HG03064 (cell line): Measurements from ENCODE around the gene HAS3.
"Not testable (repeated sequence)": the region's sequence is repeated elsewhere in the genome, so short reads cannot be mapped to it uniquely, and the experiment has no call there.

ENCODE experiments used
- ATAC-seq: cut with Tn5 transposase; IDR thresholded peaks from one replicate; pipeline ENCODE4 v1.9.1; 2021; ENCODE audit warnings: low read depth; ENCODE audit not compliant: unreplicated experiment

HAS3 gene, protein sequence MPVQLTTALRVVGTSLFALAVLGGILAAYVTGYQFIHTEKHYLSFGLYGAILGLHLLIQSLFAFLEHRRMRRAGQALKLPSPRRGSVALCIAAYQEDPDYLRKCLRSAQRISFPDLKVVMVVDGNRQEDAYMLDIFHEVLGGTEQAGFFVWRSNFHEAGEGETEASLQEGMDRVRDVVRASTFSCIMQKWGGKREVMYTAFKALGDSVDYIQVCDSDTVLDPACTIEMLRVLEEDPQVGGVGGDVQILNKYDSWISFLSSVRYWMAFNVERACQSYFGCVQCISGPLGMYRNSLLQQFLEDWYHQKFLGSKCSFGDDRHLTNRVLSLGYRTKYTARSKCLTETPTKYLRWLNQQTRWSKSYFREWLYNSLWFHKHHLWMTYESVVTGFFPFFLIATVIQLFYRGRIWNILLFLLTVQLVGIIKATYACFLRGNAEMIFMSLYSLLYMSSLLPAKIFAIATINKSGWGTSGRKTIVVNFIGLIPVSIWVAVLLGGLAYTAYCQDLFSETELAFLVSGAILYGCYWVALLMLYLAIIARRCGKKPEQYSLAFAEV

DNA sequence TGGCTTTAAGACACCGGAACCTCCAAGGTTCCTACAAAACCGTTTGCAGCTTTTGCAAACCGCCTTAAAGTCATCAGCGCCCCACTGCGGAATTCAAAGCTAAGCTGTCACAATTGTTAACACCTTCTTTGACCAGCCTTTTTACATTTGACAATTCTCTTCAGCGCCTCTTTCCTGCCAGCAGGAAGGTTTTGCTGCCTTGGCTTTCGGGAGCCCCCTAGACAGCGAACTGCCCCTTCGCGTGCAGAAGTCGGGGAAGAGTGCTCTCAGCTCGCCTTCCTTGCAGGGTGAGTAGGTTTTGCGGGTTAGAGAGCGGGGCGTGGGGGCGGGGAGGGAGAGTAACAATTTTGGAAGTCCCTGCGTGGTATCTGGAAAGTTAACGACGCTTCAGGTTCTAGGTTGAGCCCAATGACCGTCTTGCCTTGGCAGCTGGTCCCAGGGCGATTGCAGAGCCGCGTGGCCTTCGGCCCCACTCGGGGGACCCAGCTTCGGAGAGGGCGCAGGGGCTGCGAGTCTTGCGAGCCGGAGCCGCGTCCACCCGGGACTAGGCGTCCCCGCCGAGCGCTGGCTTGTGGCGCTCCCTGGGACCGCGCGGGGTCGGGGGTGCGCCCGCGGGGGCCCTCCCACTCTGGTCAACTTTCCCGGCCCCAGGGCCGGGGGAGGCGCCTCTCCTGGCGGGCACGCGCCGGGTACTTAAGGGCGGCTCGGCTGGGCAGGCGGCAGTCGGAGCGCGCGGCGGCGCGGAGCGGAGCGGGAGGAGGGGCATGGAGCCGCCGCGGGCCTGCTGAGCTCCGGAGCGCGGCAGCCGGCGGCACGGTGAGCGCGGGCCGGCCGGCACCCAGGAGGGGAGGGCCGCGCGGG lies at the start of gene HAS3:
HAS3 (plus strand) TSS at position 153 of the 861 bp plus-strand sequence. CDS start 3,743 bp downstream, outside the sequence.
- ATAC-seq = no peak

DNA sequence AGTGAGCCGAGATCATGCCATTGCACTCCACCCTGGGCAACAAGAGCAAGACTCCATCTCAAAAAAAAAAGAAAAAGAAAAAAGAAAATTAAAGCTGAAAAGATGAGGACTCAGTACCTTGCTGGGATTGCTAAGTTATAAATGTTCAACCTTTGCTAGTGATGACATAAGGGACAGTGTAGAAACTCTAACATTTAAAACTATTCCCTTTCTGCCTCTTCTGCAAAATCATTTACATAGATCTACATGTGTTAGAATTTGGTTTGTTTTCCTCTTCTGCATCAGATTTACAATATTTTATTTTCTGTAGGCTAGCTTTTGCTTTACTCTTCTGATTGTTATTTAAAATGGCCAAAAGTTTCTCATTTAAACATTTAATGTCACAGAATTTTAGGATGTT lies 49.5 kb upstream of the HAS3 start:
- ATAC-seq = no peak

DNA sequence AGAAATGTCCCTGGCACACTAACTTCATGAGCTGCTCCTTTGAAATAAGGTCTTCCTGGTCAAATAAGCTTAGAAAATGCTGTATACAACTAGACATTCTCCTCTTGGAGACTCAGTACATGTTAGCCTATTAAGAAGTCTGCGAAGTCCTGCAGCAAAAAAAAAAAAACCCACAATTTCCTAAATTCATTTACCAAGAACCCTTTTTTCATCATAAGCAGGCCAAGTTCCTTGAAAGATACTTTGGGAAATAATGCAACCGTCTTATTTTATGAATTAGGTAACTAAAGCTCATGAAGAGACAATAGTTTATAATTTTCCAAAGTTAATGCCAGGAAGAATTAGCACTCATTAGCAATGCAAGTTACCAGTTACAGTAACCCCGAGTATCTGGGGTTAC lies 49.0 kb upstream of the HAS3 start:
- ATAC-seq = no peak

DNA sequence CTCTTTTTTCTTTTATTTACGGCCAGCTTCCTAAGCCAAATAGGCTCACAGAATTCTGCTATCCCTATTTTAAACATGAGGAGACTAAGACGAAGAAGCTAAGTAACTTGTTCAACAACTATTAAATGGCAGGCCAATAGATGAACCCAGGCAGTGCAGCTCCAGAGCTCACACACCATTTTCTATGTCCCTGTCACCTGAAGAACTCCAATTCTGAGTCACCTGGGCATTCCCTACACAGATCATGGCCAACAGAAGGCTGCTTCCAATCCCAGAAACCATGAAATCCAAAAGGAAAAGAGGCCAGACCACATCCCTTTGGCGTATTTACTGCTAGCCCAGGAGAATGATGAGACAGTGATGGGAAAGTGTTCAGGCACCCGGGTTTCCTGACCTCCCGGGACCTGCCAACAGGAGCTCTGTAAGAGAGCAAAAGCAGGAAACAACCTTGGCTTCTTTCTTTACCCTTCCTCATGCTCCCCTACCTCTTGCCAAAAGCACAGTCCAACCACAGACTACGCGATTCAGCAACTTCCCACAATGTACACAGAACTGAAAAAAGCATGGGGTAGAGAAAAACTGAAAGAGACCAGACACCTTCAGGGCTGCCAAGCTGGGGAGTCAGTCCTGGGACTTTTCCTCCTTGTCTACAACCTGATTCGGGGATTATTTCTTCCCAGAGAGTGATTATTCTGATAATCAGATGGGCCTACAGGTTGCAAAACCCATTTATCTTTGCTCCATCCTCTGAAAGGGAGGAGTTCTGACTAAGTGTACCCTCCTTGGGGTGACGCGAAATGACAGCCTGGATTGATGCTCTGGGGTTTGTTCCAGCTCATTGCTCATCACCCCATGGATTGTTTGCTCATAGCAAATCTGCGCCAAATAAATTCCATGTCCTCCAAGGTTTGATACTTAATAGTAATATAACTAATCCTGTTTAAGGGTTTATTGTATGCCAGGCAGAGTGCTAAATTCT lies 47.8 kb upstream of the HAS3 start:
- ATAC-seq = no peak

DNA sequence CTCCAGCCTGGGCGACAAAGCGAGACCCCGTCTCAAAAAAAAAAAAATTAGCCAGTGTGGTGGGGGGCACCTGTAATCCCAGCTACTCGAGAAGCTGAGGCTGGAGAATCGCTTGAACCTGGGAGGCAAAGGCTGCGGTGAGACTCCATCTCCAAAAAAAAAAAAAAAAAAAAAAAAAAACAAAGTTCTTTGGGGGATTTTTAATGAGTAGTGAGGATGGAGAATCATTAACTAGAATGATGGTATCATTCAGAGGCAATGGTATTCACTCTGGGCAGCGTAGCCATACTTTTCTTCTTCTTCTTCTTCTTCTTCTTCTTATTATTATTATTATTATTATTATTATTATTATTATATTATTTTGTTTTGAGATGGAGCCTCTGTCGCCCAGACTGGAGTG lies 42.0 kb upstream of the HAS3 start:
- ATAC-seq = not testable (repeated sequence)

DNA sequence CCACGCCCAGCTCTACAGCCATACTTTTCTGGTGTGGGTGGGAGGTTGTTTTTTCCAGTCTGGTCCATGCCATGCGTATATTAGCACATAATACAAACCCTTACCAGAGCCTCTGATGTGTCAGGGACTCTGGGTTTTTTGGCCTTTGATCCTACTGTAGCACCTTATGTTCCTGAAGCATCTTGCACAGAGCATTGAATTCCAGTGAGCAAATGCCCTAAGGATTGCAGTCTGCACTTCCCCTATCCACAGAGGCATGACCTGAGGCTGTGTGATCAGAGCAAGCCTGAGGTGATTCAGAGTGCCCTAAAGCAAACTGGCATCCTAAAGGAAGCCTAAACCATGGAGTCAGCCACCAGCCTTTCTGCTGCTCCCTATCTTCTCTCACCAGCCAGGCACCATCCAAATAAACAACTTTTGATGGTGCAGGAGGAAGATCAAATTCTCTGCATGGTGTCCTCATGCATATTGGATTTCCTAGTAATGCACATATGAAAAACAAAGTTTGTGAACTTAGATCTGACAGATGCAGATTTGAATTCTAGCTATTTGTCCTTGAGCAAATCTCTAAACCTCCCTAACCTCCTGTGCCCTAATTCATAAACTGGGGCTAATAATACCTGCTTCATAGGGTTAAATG lies 41.2 kb upstream of the HAS3 start:
- no peak for ATAC-seq

DNA sequence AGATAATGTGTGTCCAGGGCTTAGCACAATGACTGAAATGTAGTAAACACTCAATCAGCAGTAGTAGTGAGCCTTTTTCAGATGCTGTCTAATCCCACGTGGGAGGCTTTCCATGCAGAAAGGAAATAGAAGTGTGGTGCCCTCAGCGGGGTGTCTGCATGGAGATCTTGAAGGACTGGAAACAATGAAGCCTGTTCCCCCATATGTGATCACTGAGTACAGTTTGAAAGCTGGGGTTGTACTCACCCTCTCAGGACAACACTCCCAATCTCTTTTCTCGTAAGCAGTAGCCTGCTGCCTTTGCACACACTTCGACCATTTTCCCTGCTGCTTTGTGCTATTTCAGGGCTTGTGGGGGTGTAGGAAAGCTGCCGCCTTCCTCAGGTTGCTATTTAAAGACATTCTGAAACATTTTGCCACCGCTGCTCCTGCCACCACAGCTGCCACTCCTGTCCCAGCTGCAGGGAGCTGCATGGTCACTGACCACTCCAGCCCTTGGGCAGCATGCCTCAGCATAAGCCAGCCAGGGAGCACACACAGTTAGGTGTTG lies 40.6 kb upstream of the HAS3 start:
- no peak for ATAC-seq

DNA sequence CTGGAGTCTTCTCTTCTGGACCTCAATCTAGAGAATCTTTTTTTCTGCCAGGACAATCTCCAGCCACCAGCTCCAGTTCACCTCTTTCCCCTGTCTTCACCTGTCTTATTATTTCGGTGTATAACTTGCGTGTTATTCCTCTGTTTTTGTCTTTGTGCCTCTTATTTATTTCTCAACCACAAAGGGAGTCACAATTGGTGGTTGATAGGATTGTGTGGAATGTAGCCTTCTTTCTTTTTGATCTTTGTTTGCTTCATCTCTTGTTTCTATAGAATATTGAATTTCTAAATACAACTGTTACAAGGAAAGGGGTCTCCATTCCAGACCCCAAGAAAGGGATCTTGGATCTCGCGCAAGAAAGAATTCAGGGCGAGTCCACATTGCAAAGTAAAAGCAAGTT lies 35.9 kb upstream of the HAS3 start:
- no peak for ATAC-seq

DNA sequence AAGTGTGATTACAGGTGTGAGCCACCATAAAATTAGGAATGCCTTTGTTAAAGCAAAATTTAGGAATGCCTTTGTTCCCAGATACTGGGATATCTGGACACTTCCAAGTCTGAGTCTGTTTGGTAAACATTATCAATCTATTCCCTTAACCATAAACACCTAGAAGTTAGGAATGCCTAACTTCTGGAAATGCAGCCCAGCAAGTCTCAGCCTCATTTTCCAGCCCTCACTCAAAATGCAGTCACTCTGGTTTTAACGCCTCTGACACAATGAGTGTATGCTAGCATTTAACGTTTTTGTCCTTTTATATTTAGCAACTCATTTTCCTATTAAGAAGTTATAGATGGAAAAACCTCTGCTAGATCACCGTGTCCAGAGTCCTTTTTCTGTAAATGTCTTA lies 34.4 kb upstream of the HAS3 start:
- no peak for ATAC-seq

DNA sequence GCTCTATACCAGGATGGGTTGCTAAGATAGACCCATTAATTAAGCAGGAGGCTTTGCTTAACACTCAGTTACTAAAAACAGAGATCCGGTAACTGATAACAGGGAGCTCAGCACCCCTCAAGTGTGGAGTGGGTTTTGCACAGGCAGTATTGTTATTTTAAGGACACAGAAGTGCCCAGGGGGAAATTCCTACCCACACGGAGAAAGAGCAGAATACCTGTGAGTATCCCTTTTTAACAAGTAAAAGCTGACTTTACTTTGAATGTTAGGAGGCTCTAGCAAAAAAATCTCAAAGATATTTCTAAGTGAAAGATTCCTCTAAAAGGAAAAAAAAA lies 32.8 kb upstream of the HAS3 start:
- ATAC-seq = no peak

DNA sequence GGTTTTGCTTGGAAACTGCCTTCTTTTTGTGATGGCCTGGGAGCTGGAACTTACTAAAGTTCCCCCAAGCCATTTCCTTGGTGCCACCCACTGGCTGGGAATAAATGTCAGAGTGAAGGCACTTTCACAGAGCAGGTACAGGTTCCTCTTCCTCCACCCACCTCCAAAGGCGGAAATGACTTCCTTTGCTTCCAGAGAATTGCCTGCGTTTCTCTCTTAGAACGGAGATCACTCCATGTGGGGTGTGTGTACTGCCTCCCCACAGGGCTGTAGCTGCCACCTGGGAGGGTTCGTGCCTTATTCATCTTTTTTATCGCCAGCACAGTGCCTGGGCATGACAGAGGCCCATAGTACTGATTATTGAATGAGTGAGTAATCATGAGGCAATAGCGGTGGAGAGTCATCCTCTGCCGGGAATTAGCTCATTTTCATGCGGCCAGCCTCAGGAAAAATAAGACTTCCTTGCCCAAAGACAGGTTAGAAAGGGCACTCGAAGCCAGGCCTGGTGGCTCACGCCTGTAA lies 32.2 kb upstream of the HAS3 start:
- no peak for ATAC-seq

DNA sequence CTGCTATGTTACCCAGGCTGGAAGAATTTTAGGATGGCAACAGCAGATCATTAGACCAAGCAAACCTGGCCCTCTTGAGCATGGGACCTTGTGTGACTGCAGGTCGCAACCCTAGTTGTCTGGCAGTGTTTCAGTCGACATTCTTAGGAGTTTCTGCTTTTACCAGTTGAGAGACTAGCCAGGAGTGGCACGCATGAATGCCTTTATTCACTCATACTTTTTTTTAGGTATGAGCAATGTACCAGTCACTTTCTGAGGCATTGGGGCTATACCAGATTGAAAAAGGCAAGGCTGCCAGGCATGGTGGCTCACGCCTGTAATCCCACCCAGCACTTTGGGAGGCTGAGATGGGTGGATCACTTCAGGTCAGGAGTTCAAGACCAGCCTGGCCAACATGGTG lies 28.2 kb upstream of the HAS3 start:
- no peak for ATAC-seq

DNA sequence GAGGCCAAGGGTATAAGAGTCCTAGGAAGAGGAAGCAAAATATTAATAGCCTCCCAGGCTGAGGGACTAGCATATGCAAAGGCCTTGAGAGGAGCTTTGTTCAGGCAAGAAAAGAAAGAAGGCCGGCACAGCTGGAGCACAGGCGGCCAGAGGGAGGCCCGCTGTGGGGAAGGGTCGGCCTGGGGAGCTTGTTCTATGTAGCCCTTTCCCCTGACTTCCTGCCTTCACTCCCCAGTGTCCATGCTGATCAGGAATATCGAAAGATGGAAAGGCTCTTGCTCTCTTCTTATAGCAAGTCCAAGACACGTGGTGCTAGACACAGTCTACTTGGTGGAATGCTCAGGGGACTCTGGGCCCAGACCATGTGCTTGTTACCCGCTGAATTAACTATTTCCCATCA lies 27.4 kb upstream of the HAS3 start:
- ATAC-seq = no peak

DNA sequence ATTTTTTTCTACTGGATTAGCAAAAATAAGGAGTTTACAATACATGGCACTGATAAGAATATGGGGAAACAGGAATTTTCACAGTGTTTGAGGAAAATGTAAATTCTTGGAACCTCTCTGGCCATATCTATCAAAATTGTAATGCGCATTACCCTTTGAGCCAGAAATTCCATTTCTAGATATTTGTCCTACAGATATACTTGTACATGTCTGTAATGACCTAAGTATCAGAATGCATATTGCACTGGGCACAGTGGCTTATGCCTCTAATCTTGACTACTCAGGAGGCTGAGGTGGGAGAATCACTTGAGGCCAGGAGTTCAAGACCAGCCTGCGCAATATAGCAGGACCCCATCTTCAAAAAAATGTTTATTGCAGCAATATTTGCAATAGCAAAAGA lies 25.8 kb upstream of the HAS3 start:
- no peak for ATAC-seq

DNA sequence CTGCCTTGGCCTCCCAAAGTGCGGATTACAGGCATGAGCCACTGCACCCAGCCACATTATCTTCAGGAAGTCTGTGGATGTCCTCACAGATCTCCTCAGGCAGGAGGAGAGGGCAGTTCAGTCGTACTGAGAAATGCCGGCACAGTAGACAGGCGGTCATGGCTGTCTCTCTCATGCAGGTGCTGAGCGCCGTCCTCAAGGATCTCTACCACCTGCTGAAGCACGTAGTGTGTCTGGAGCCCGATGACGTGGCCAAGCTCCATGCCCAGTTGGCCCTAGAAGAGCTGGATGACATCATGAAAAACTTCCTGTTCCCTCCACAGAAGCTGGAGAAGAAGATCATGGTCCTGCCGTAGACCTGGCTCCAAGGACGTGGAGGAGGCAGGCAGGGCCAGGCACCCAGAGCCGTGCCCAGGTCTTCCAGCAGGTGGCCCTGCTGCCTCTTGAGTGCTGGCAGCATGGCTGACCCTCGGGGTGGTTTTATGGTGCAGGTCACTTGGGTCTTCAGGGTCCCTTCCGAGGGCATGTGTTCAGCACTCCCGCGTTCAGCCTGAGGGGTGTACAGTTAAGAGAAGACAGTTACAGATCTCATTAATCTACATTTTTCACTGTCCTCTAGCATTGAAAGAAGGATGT lies 22.0 kb upstream of the HAS3 start:
- no peak for ATAC-seq

DNA sequence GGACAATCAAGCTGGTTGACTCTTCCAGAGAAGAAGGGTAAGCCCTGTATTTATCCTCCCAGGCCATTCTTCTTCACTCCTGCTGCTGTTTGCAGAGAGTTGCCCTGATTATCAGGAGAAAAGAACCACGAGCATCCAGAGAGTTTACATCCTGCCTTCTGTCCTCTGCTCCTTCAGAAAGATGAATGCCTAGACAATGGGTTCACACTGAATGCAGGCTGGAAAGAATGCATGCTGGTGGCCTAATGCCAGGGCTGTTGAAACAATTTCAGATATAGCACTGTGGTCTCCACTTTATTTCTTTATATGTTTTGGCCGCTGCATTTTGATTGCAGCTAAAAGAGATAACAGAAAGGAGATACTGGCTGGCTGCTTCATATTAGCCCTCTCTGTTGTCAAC lies 21.2 kb upstream of the HAS3 start:
- no peak for ATAC-seq

DNA sequence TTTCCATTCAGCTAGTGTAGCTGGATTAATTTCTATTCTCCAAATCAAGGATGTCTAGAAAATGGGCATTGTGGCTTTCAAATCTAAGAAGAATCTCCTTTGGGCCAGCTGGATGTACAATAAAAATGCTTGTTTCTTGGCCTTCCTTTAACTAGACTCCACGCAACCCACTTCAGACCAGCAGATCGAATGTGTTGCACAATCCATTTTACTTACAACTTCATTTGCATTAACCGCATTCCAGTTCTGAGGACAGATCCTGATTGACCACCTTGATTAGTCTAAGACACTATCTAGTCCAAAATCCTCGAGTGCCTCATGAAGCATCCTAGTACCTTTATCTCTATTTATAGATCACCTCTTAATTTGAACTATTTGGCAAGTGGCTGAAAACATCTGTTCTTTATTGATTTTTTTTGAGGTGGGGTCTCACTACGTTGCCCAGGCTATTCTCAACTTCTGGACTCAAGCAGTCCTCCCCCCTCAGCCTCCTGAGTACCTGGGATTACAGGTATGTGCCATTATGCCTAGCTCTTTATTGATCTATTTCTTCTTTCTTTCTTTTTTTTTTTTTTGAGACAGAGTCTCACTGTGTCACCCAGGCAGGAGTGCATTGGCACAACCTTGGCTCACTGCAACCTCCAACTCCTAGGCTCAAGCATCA lies 20.3 kb upstream of the HAS3 start:
- ATAC-seq = no peak

DNA sequence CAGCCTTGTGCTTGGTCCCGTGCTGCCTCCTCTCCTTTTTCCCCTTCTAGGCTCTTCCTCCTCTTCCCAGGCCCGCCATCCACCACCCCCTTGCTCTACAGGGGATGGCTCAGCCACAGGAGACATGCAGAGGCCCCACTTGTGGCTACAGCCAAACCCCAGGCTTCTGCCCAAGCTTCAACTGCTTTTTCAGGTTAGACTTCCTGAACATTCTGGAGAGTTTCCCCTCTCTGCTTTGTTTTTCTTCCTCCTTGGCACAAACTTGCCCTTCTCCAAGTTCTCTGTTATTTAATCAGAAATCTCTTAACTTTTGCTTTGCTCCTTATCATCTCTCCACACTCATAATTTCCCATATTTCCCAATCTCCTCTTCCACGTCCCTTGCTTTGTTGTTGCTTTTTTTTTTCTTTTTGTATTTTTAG lies 18.3 kb upstream of the HAS3 start:
- ATAC-seq = no peak
